K562 (cell line): Measurements from ENCODE around the gene LRPAP1. TPM values are rescaled to one million over a fixed set of nuclear protein-coding genes. Genes with fewer than 3 reads are reported as not detected.

Experiments used
- ATAC-seq: fragments of 200-7000 bp; cut with Tn5 transposase; 3 replicates; pipeline ENCODE4 v1.9.1; 2020; ENCODE audit warnings: moderate library complexity
- BruUV-seq: library from RNA; stranded (reverse); fragments of 400-500 nt; replicated peaks from 2 replicates; lab custom pipeline; 2021; lab: Mats Ljungman, UMichigan
- CTCF ChIA-PET: fragments of 300-600 bp; formaldehyde crosslinking; extraction: SDS; loops from one replicate; lab custom pipeline; 2021; ENCODE audit warnings: low intra/inter-chr PET ratio; lab: Yijun Ruan, JAX
- POLR2A ChIA-PET: fragments of 300-600, 350-650 bp; sonication (Branson Sonifier 250); formaldehyde crosslinking; extraction: SDS; loops from one replicate; lab custom pipeline; 2021; ENCODE audit warnings: antibody characterized with exemption, inconsistent platforms; lab: Yijun Ruan, JAX
- DNase-seq, 4 experiments: peaks; one replicate each; pipeline versions ENCODE4 v3.0.0 to v3.0.0-alpha.2; 2011 to 2018; ENCODE audit warnings: low spot score in 3 of 4, mixed read lengths in 3 of 4; ENCODE audit errors: extremely low read depth in 1 of 4
- FAIRE-seq: peaks from 2 replicates; lab custom pipeline; 2011; peaks lifted over from hg19 to GRCh38; lab: Jason Lieb, UNC
- H2AFZ ChIP-seq: 2 replicates; pipeline ENCODE4 v1.6.0; 2011; ENCODE audit warnings: low read depth, low read length, control low read depth, inconsistent platforms
- H3K27ac ChIP-seq: fragments of 200-600 bp; 3 replicates; pipeline ENCODE4 v1.8.0; 2011; ENCODE audit warnings: low read depth, mild to moderate bottlenecking, control low read depth, inconsistent platforms, low read length, moderate library complexity, mixed read lengths; ENCODE audit errors: extremely low read depth
- H3K27me3 ChIP-seq, 2 experiments: fragments of 300-600 bp in 1 of 2; 2 replicates in 1 of 2; 3 replicates in 1 of 2; pipeline versions ENCODE4 v1.6.0 to v1.8.0; 2011; ENCODE audit warnings: inconsistent platforms in 2 of 2, low read length in 2 of 2, mild to moderate bottlenecking in 1 of 2, mixed read lengths in 1 of 2, moderate library complexity in 1 of 2; ENCODE audit not compliant: control insufficient read depth in 2 of 2, insufficient read depth in 2 of 2
- H3K36me3 ChIP-seq: fragments of 300-600 bp; 3 replicates; pipeline ENCODE4 v1.8.0; 2011; ENCODE audit warnings: mild to moderate bottlenecking, low read length, inconsistent platforms; ENCODE audit not compliant: control insufficient read depth, insufficient read depth
- H3K4me1 ChIP-seq, 2 experiments: fragments of 200-600 bp in 1 of 2; replicated peaks in 1 of 2; 2 replicates in 1 of 2; 3 replicates in 1 of 2; pipeline versions ENCODE4 v1.5.1 to v1.8.0; 2011; ENCODE audit warnings: inconsistent platforms in 2 of 2, low read length in 2 of 2, mild to moderate bottlenecking in 1 of 2, mixed read lengths in 1 of 2, moderate library complexity in 1 of 2; ENCODE audit not compliant: control insufficient read depth in 2 of 2, insufficient read depth in 2 of 2
- H3K4me2 ChIP-seq: 2 replicates; pipeline ENCODE4 v1.6.1; 2011; ENCODE audit warnings: low read length, control low read depth, inconsistent platforms, mixed read lengths; ENCODE audit not compliant: insufficient read depth
- H3K4me3 ChIP-seq: fragments of 200-600 bp; sonication (generic), shearing (Covaris generic); 2 replicates; pipeline ENCODE4 v1.5.1; 2016; ENCODE audit warnings: control low read depth, inconsistent platforms
- H3K79me2 ChIP-seq: fragments of 200-600 bp; 3 replicates; pipeline ENCODE4 v1.8.0; 2011; ENCODE audit warnings: low read length, inconsistent platforms; ENCODE audit not compliant: control insufficient read depth, insufficient read depth
- H3K9ac ChIP-seq, 2 experiments: 2 replicates each; pipeline versions ENCODE4 v1.6.0 to v1.6.1; 2011; ENCODE audit warnings: low read depth in 2 of 2, low read length in 2 of 2, control low read depth in 1 of 2, inconsistent platforms in 1 of 2, mild to moderate bottlenecking in 1 of 2, mixed read lengths in 1 of 2; ENCODE audit not compliant: insufficient read depth in 1 of 2
- H3K9me1 ChIP-seq: one replicate; pipeline ENCODE4 v1.6.0; 2011; ENCODE audit warnings: inconsistent platforms, mild to moderate bottlenecking, low read length, moderate library complexity; ENCODE audit not compliant: control insufficient read depth, insufficient read depth
- H3K9me3 ChIP-seq: replicated peaks from 2 replicates; pipeline ENCODE4 v1.5.1; 2011; ENCODE audit warnings: low read depth, low read length, inconsistent platforms; ENCODE audit not compliant: control insufficient read depth, insufficient read depth
- H4K20me1 ChIP-seq: replicated peaks from 2 replicates; pipeline ENCODE4 v1.6.1; 2011; ENCODE audit warnings: low read length, inconsistent platforms, mixed read lengths; ENCODE audit not compliant: control insufficient read depth, insufficient read depth
- CREM ChIP-seq: IDR thresholded peaks from 2 replicates; pipeline ENCODE4 v1.6.1; 2014; ENCODE audit warnings: antibody characterized with exemption, low read depth
- HEY1 ChIP-seq: fragments of 250-450 bp; sonication (Bioruptor Pico); IDR thresholded peaks from 2 replicates; pipeline ENCODE4 v1.5.0; 2020; ENCODE audit warnings: mild to moderate bottlenecking, moderate library complexity, borderline replicate concordance
- KAT2B ChIP-seq: IDR thresholded peaks from one replicate; pipeline ENCODE4 v1.6.1; 2012; ENCODE audit warnings: low read depth, mild to moderate bottlenecking, control low read depth, inconsistent platforms, low read length, moderate library complexity
- KHSRP ChIP-seq: fragments of 450-650 bp; IDR thresholded peaks from 2 replicates; pipeline ENCODE4 v1.6.1; 2017
- MXD1 ChIP-seq: fragments of 250-450 bp; sonication (Bioruptor Pico); IDR thresholded peaks from 2 replicates; pipeline ENCODE4 v1.8.0; 2021; ENCODE audit warnings: borderline replicate concordance, mild to moderate bottlenecking, moderate library complexity; ENCODE audit not compliant: poor library complexity, severe bottlenecking
- POLR2G ChIP-seq: fragments of 200-400 bp; formaldehyde crosslinking; IDR thresholded peaks from 2 replicates; pipeline ENCODE4 v1.6.1; 2017; ENCODE audit warnings: low read depth, mild to moderate bottlenecking, antibody characterized with exemption, low read length, moderate library complexity
- STAT5A ChIP-seq: IDR thresholded peaks from 2 replicates; pipeline ENCODE4 v1.6.1; 2012; ENCODE audit warnings: low read length, inconsistent platforms, borderline replicate concordance
- ZBTB33 ChIP-seq: sonication (generic); formaldehyde crosslinking; IDR thresholded peaks from 2 replicates; pipeline ENCODE4 v1.8.1; 2023; ENCODE audit warnings: mild to moderate bottlenecking, missing genetic modification reagents
- ZNF347 ChIP-seq: fragments of 450-650 bp; formaldehyde crosslinking; IDR thresholded peaks from 2 replicates; pipeline ENCODE4 v1.4.0; 2020; ENCODE audit warnings: low read depth, mild to moderate bottlenecking, moderate library complexity
- WGBS: fragments of 100-300 bp; shearing (Covaris generic); methylation state at CpG from one replicate; pipeline ENCODE4 v1.1.6; 2016; ENCODE audit warnings: low coverage, mixed read lengths; ENCODE audit not compliant: insufficient coverage; ENCODE audit errors: missing lambda C conversion rate; 5-methylcytosine and 5-hydroxymethylcytosine counted together
- in situ Hi-C: fragments of 300-500 bp; cut with MboI; formaldehyde crosslinking; loops from 4 replicates; pipeline ENCODE4 v1.15.0; 2018; ENCODE audit warnings: inconsistent platforms, mixed read lengths
- intact Hi-C: fragments of 100-400 bp; cut with micrococcal nuclease; formaldehyde crosslinking; loops from 2 replicates; pipeline ENCODE4 v1.14.2; 2022
- polyA plus RNA-seq, 8 experiments: library from polyadenylated mRNA; depleted of rRNA in 4 of 8; stranded (reverse) in 5 of 8; unstranded in 3 of 8; fragments of >200 nt; fragmentation: Nextera tagmentation in 2 of 8; fragmentation: Illumina TruSeq in 1 of 8; extraction: Ambion mirVana in 2 of 8; extraction: Trizol in 1 of 8; gene quantifications; 2 replicates each; pipeline versions ENCODE4 v1.2.1 to v1.2.3, GENCODE V29; 2011 to 2014; ENCODE audit warnings: inconsistent platforms in 1 of 8, missing spikeins in 1 of 8
- total RNA-seq, 7 experiments: library from RNA; depleted of rRNA in 6 of 7; stranded (reverse); fragments of >200 nt in 6 of 7; fragmentation: Illumina TruSeq in 2 of 7; extraction: Trizol in 2 of 7; gene quantifications; 2 replicates each; pipeline versions ENCODE4 v1.2.1 to v1.2.3, GENCODE V29; 2011 to 2021; ENCODE audit warnings: low replicate concordance in 1 of 7

The LRPAP1 gene
- total and polyA plus RNA-seq, 9 of the 15 experiments (the other 6 are each of a cell fraction or from before 2014, with no cell fraction given) = 1.1 to 75.5 (median 41.8) TPM

- Histone ChIP-seq H3K9ac (no peak overlapping the region; a peak in 1 of 4 replicates), H3K36me3 (peaks cover 21% of the 10 kb centered on the region; the same call in 1 of the 3 replicates), H3K4me1 (peaks cover 0 to 49% of the 10 kb centered on the region in 2 experiments; a peak in 2 of 5 replicates), H3K4me2 (no peak overlapping the region), H3K4me3 (no peak overlapping the region), H4K20me1 (peaks cover 11% of the 10 kb centered on the region; the same call in 1 of the 2 replicates), H3K27ac (no peak overlapping the region)
- POLR2A ChIA-PET = interaction anchor here (0.6 kb wide), 1 partner anchor 256 kb away, joined by 3 read pairs; no protein-coding TSS in a partner anchor
- in situ Hi-C loops = no loop called here
- CTCF ChIA-PET = no interaction called here
- 96% methylated on average over 10 of the region's 24 CpGs for WGBS
- no peak for TF ChIP-seq CREM
- TF ChIP-seq, all 486 proteins: peak for 0
- Histone ChIP-seq H2AFZ (no peak overlapping the region), H3K9me3 (no peaks in the 10 kb centered on the region), H3K79me2 (no peaks in the 10 kb centered on the region), H3K9me1 (no peaks in the 10 kb centered on the region), H3K27me3 (0 out of 5 replicates have a peak, but pooled peaks cover 0 to 4% of the 10 kb centered on the region in 2 experiments)
- no TSS peak for BruUV-seq
- no peak for ATAC-seq
- intact Hi-C loops = no loop called here
- no peak for DNase-seq
- no peak for FAIRE-seq
Observed at GRCh38 chr4:3501126-3501824, 30.9 kb downstream of the LRPAP1 start.

GRCh38 chr4:3500634-3501101, 31.6 kb downstream of the LRPAP1 start:
- no peaks in the 10 kb centered on the region for H3K9me3 ChIP-seq
- BruUV-seq = no TSS peak
- peaks cover 0 to 55% of the 10 kb centered on the region in 2 experiments; a peak in 2 of 5 replicates for H3K4me1 ChIP-seq
- ChIA-PET POLR2A (interaction anchor here (0.6 kb wide), 1 partner anchor 256 kb away, joined by 3 read pairs; no protein-coding TSS in a partner anchor), CTCF (no interaction called here)
- no peak overlapping the region for H2AFZ ChIP-seq
- H4K20me1 ChIP-seq = peaks cover 11% of the 10 kb centered on the region; the same call in 1 of the 2 replicates
- DNase-seq = no peak
- peaks cover 15% of the 10 kb centered on the region; the same call in 1 of the 3 replicates for H3K36me3 ChIP-seq
- in situ Hi-C loops (no loop called here), intact Hi-C loops (no loop called here)
- no peak overlapping the region for H3K4me3 ChIP-seq
- no peak overlapping the region for H3K4me2 ChIP-seq
- no peak for ATAC-seq
- WGBS = 74% methylated on average over 19 of the region's 29 CpGs
- peaks cover 0 to 10% of the 10 kb centered on the region in 2 experiments; a peak in 2 of 5 replicates for H3K27me3 ChIP-seq
- H3K79me2 ChIP-seq = no peaks in the 10 kb centered on the region
- H3K9me1 ChIP-seq = no peaks in the 10 kb centered on the region
- no peak overlapping the region for H3K27ac ChIP-seq
- H3K9ac ChIP-seq = no peak overlapping the region
- FAIRE-seq = no peak
- TF ChIP-seq ZBTB33 = peak; percentile 42; the same call in 1 of the 2 replicates
- no peak for TF ChIP-seq MXD1 (CRISPR knock-in tag)
- TF ChIP-seq HEY1 (CRISPR knock-in tag) = no peak
- TF ChIP-seq KHSRP = no peak
- no peak for TF ChIP-seq ZNF347 (CRISPR knock-in tag)
- no peak for TF ChIP-seq STAT5A
- TF ChIP-seq POLR2G = peak; percentile 2; the same call in 1 of the 2 replicates
- no peak for TF ChIP-seq KAT2B
